IMR-90 (cell line): ENCODE results near the gene CNIH1. TPM values are rescaled to one million over a fixed set of nuclear protein-coding genes. Genes with fewer than 3 reads are reported as not detected.

Experiments used
- ATAC-seq: fragments of 200-7000 bp; cut with Tn5 transposase; 2 replicates; pipeline ENCODE4 v1.9.1; 2020; ENCODE audit warnings: low read depth, mild to moderate bottlenecking, moderate library complexity
- BruUV-seq: library from RNA; stranded (reverse); fragments of 400-500 nt; replicated peaks from 2 replicates; lab custom pipeline; 2021; lab: Mats Ljungman, UMichigan
- CTCF ChIA-PET: fragments of 300-600 bp; formaldehyde crosslinking; extraction: SDS; loops from one replicate; lab custom pipeline; 2021; ENCODE audit warnings: antibody characterized with exemption; lab: Yijun Ruan, JAX
- POLR2A ChIA-PET: fragments of 300-600 bp; sonication (Branson Sonifier 250); formaldehyde crosslinking; loops from one replicate; lab custom pipeline; 2022; ENCODE audit warnings: antibody characterized with exemption; ENCODE audit not compliant: unreplicated experiment; lab: Charles Lee
- DNase-seq: peaks from one replicate; pipeline ENCODE4 v3.0.0; 2013
- H2AFZ ChIP-seq: replicated peaks from 2 replicates; pipeline ENCODE3; 2013; ENCODE audit warnings: low read length, mild to moderate bottlenecking; ENCODE audit not compliant: poor library complexity
- H2AK5ac ChIP-seq: 2 replicates; pipeline ENCODE4 v1.6.1; 2013; ENCODE audit warnings: low read depth, low read length, inconsistent platforms
- H2AK9ac ChIP-seq: replicated peaks from 2 replicates; pipeline ENCODE3; 2013; ENCODE audit warnings: mild to moderate bottlenecking, low read depth, low read length, moderate library complexity; ENCODE audit not compliant: poor library complexity
- H2BK120ac ChIP-seq: 2 replicates; pipeline ENCODE4 v1.6.1; 2013; ENCODE audit warnings: low read depth, low read length, inconsistent platforms
- H2BK15ac ChIP-seq: 3 replicates; pipeline ENCODE4 v1.6.1; 2013; ENCODE audit warnings: low read depth, low read length, inconsistent platforms
- H2BK20ac ChIP-seq: 2 replicates; pipeline ENCODE4 v1.6.1; 2013; ENCODE audit warnings: low read depth, mild to moderate bottlenecking, inconsistent platforms, low read length, moderate library complexity
- H2BK5ac ChIP-seq: 2 replicates; pipeline ENCODE4 v1.6.1; 2013; ENCODE audit warnings: mild to moderate bottlenecking, low read depth, low read length, inconsistent platforms; ENCODE audit not compliant: poor library complexity, severe bottlenecking
- H3K14ac ChIP-seq: replicated peaks from 2 replicates; pipeline ENCODE4 v1.6.1; 2013; ENCODE audit warnings: low read depth, low read length, inconsistent platforms
- H3K18ac ChIP-seq: 2 replicates; pipeline ENCODE4 v1.6.1; 2013; ENCODE audit warnings: low read depth, low read length, control low read depth
- H3K23ac ChIP-seq: 2 replicates; pipeline ENCODE4 v1.6.1; 2013; ENCODE audit warnings: low read depth, low read length, inconsistent platforms
- H3K27ac ChIP-seq: 2 replicates; pipeline ENCODE4 v1.5.1; 2013; ENCODE audit warnings: mild to moderate bottlenecking, control low read depth, low read length; ENCODE audit not compliant: insufficient read depth
- H3K27me3 ChIP-seq: 2 replicates; pipeline ENCODE4 v1.6.1; 2013; ENCODE audit warnings: low read length; ENCODE audit not compliant: control insufficient read depth, insufficient read depth
- H3K36me3 ChIP-seq: 2 replicates; pipeline ENCODE4 v1.6.1; 2013; ENCODE audit warnings: low read length, mixed read lengths; ENCODE audit not compliant: control insufficient read depth, insufficient read depth
- H3K4ac ChIP-seq: 2 replicates; pipeline ENCODE4 v1.6.1; 2013; ENCODE audit warnings: low read depth, low read length, inconsistent platforms
- H3K4me1 ChIP-seq: 2 replicates; pipeline ENCODE4 v1.6.1; 2013; ENCODE audit warnings: low read length, mixed read lengths; ENCODE audit not compliant: control insufficient read depth, insufficient read depth
- H3K4me2 ChIP-seq: 2 replicates; pipeline ENCODE4 v1.6.1; 2013; ENCODE audit warnings: low read depth, mild to moderate bottlenecking, control low read depth, low read length, moderate library complexity
- H3K4me3 ChIP-seq: 2 replicates; pipeline ENCODE4 v1.5.1; 2013; ENCODE audit warnings: low read depth, mild to moderate bottlenecking, control low read depth, low read length, moderate library complexity; ENCODE audit not compliant: insufficient read depth
- H3K56ac ChIP-seq: 2 replicates; pipeline ENCODE4 v1.6.1; 2013; ENCODE audit warnings: low read length, inconsistent platforms; ENCODE audit not compliant: insufficient read depth; ENCODE audit errors: extremely low read depth
- H3K79me1 ChIP-seq, 2 experiments: 2 replicates each; pipeline ENCODE4 v1.6.1; 2013; ENCODE audit warnings: low read length in 2 of 2, inconsistent platforms in 1 of 2, low read depth in 1 of 2
- H3K9ac ChIP-seq: 2 replicates; pipeline ENCODE4 v1.6.1; 2013; ENCODE audit warnings: low read depth, low read length, control low read depth
- H3K9me1 ChIP-seq: 2 replicates; pipeline ENCODE4 v1.6.1; 2013; ENCODE audit warnings: low read length, inconsistent platforms; ENCODE audit not compliant: insufficient read depth
- H3K9me3 ChIP-seq: 2 replicates; pipeline ENCODE4 v1.6.1; 2013; ENCODE audit warnings: low read length; ENCODE audit not compliant: control insufficient read depth, insufficient read depth
- H4K20me1 ChIP-seq: 2 replicates; pipeline ENCODE4 v1.6.1; 2013; ENCODE audit warnings: low read length, inconsistent platforms; ENCODE audit not compliant: insufficient read depth
- H4K5ac ChIP-seq: 2 replicates; pipeline ENCODE4 v1.6.1; 2013; ENCODE audit warnings: mild to moderate bottlenecking, low read depth, low read length, control low read depth
- H4K8ac ChIP-seq, 2 experiments: 2 replicates each; pipeline ENCODE4 v1.6.1; 2013; ENCODE audit warnings: low read depth in 2 of 2, low read length in 2 of 2, control low read depth in 1 of 2, inconsistent platforms in 1 of 2
- H4K91ac ChIP-seq: 2 replicates; pipeline ENCODE4 v1.6.1; 2013; ENCODE audit warnings: low read depth, low read length, inconsistent platforms; ENCODE audit not compliant: insufficient read depth
- BHLHE40 ChIP-seq: fragments of 150-350 bp; IDR thresholded peaks from 2 replicates; pipeline ENCODE4 v1.6.1; 2016; ENCODE audit warnings: mild to moderate bottlenecking, low read depth, low read length
- CEBPB ChIP-seq: IDR thresholded peaks from 2 replicates; pipeline ENCODE4 v1.6.1; 2012; ENCODE audit warnings: low read depth, low read length, improper control_type of control experiment
- CTCF ChIP-seq: conservative IDR thresholded peaks from 2 replicates; pipeline ENCODE4 v1.5.1; 2012; ENCODE audit warnings: mild to moderate bottlenecking, low read depth, low read length, improper control_type of control experiment
- ELK1 ChIP-seq: fragments of 150-350 bp; IDR thresholded peaks from 2 replicates; pipeline ENCODE4 v1.6.1; 2016; ENCODE audit warnings: low read depth, mild to moderate bottlenecking, low read length, moderate library complexity, borderline replicate concordance
- MAZ ChIP-seq: IDR thresholded peaks from 2 replicates; pipeline ENCODE4 v1.6.1; 2012; ENCODE audit warnings: low read depth, mild to moderate bottlenecking, low read length, improper control_type of control experiment, moderate library complexity, borderline replicate concordance
- MXI1 ChIP-seq: IDR thresholded peaks from 2 replicates; pipeline ENCODE4 v1.6.1; 2012; ENCODE audit warnings: low read depth, mild to moderate bottlenecking, low read length, moderate library complexity, borderline replicate concordance
- NFE2L2 ChIP-seq: fragments of 150-350 bp; IDR thresholded peaks from 2 replicates; pipeline ENCODE4 v1.6.1; 2016; ENCODE audit warnings: low read depth, mild to moderate bottlenecking, low read length
- POLR2A ChIP-seq: IDR thresholded peaks from 2 replicates; pipeline ENCODE4 v1.6.1; 2012; ENCODE audit warnings: mild to moderate bottlenecking, low read depth, low read length
- RAD21 ChIP-seq: IDR thresholded peaks from 2 replicates; pipeline ENCODE4 v1.6.1; 2012; ENCODE audit warnings: low read length, improper control_type of control experiment
- SMC3 ChIP-seq: fragments of 150-350 bp; IDR thresholded peaks from 2 replicates; pipeline ENCODE4 v1.6.1; 2016; ENCODE audit warnings: low read depth, mild to moderate bottlenecking, antibody characterized with exemption, low read length, moderate library complexity
- USF2 ChIP-seq: fragments of 150-350 bp; IDR thresholded peaks from 2 replicates; pipeline ENCODE4 v1.6.1; 2017; ENCODE audit warnings: mild to moderate bottlenecking, antibody characterized with exemption, low read length, low read depth
- WGBS, 2 experiments: methylation state at CpG; one replicate each; pipeline versions ENCODE4 v1.1.5 to v1.1.7; 2013; ENCODE audit warnings: missing lambda C conversion rate in 2 of 2; ENCODE audit not compliant: insufficient read length in 1 of 2; ENCODE audit errors: extremely low coverage in 2 of 2; 5-methylcytosine and 5-hydroxymethylcytosine counted together
- dilution Hi-C: fragments of 300-500 bp; cut with HindIII; formaldehyde crosslinking; loops from one replicate; pipeline ENCODE4 v1.14.3; 2018; ENCODE audit warnings: low sequenced_read_pairs; ENCODE audit not compliant: unreplicated experiment
- in situ Hi-C: fragments of 300-500 bp; cut with MboI; formaldehyde crosslinking; loops from 3 replicates; pipeline ENCODE4 v1.14.3; 2019; ENCODE audit warnings: low sequenced_read_pairs, inconsistent platforms, mixed read lengths
- intact Hi-C: fragments of 100-400 bp; cut with micrococcal nuclease; formaldehyde crosslinking; loops from 2 replicates; pipeline ENCODE4 v1.10.0; 2022
- polyA plus RNA-seq, 3 experiments: library from polyadenylated mRNA; depleted of rRNA; stranded (reverse); fragments of >200 nt; gene quantifications; 2 replicates each; pipeline ENCODE4 v1.2.3, GENCODE V29; 2012; ENCODE audit warnings: low replicate concordance in 1 of 3
- total RNA-seq: library from RNA; depleted of rRNA; stranded (reverse); fragments of >200 nt; gene quantifications from 2 replicates; pipeline ENCODE4 v1.2.3, GENCODE V29; 2012

CNIH1 gene
- total and polyA plus RNA-seq, 2 of the 4 experiments (the other 2 are of a cell fraction): 244 to 284 TPM

GRCh38 chr14:54472315-54472714, 31.1 kb upstream of the CNIH1 start:
- Histone ChIP-seq H3K36me3 (peaks cover 5% of the 10 kb centered on the region), H2AK9ac (no peak overlapping the region), H3K23ac (no peak overlapping the region), H3K4me3 (no peak overlapping the region), H2AK5ac (no peak overlapping the region), H3K79me1 (no peaks in the 10 kb centered on the region; a peak in 2 of 4 replicates), H3K4me1 (no peaks in the 10 kb centered on the region), H4K5ac (no peak overlapping the region), H2BK120ac (no peak overlapping the region), H3K9ac (no peak overlapping the region), H4K8ac (no peak overlapping the region), H3K18ac (no peak overlapping the region), H4K20me1 (no peaks in the 10 kb centered on the region), H2BK15ac (no peak overlapping the region), H3K27me3 (no peaks in the 10 kb centered on the region), H2BK5ac (no peak overlapping the region), H3K9me3 (0 out of 2 replicates have a peak, but pooled peaks cover under 1% of the 10 kb centered on the region), H2BK20ac (no peak overlapping the region), H2AFZ (no peak overlapping the region), H3K9me1 (no peaks in the 10 kb centered on the region), H3K27ac (no peak overlapping the region), H3K56ac (no peak overlapping the region), H3K14ac (no peak overlapping the region), H3K4ac (no peak overlapping the region), H3K4me2 (no peak overlapping the region), H4K91ac (no peak overlapping the region)
- in situ Hi-C loops: no loop called here
- WGBS, 2 experiments: no CpG with 5 or more reads among the region's 4 CpGs
- POLR2A ChIA-PET: no interaction called here
- dilution Hi-C loops: no loop called here
- no peak for ATAC-seq
- DNase-seq: no peak
- intact Hi-C loops: no loop called here
- no TSS peak for BruUV-seq
- TF ChIP-seq NFE2L2 (no peak), MXI1 (no peak), MAZ (no peak), CTCF (no peak), BHLHE40 (no peak), CEBPB (no peak), RAD21 (no peak), USF2 (no peak), POLR2A (no peak), ELK1 (no peak), SMC3 (no peak)
- CTCF ChIA-PET: no interaction called here
